ENCODE results near the gene KCNE4. TPM values are rescaled to one million over a fixed set of nuclear protein-coding genes. Genes with fewer than 3 reads are reported as not detected.
"Not testable (repeated sequence)": the region's sequence is repeated elsewhere in the genome, so short reads cannot be mapped to it uniquely, and the experiment has no call there.

The KCNE4 gene
- total RNA-seq, 2 donors from 2014 or later = 1.0 to 4.1 TPM

GRCh38 chr2:223078482-223078881 is 26.5 kb downstream of the KCNE4 start:
- TF ChIP-seq POLR2A (IDR thresholded peaks at IDR 0.05) (no peak), CTCF (IDR thresholded peaks at IDR 0.05) (no peak), POLR2AphosphoS5 (IDR thresholded peaks at IDR 0.05) (no peak)
- 63% methylated on average over 1 of the region's 1 CpG for WGBS
- H3K27ac ChIP-seq = no peak overlapping the region
- H3K27me3 ChIP-seq (replicated peaks; ENCODE audit: insufficient read depth) = no peaks in the 10 kb centered on the region
- H3K36me3 ChIP-seq = no peaks in the 10 kb centered on the region
- H3K4me1 ChIP-seq (replicated peaks) = no peaks in the 10 kb centered on the region
- intact Hi-C loops (cut with DNase I) = no loop called here
- H3K4me3 ChIP-seq = no peak overlapping the region
- H3K9me3 ChIP-seq = no peaks in the 10 kb centered on the region
- DNase-seq (ENCODE audit: low spot score) = no peak

- H3K4me1 ChIP-seq (replicated peaks) = no peaks in the 10 kb centered on the region
- 94% methylated on average over 2 of the region's 2 CpGs for WGBS
- intact Hi-C loops (cut with DNase I) = no loop called here
- no peaks in the 10 kb centered on the region for H3K27me3 ChIP-seq (replicated peaks; ENCODE audit: insufficient read depth)
- no peaks in the 10 kb centered on the region for H3K36me3 ChIP-seq
- H3K4me3 ChIP-seq = no peak overlapping the region
- DNase-seq (ENCODE audit: low spot score) = no peak
- no peak overlapping the region for H3K27ac ChIP-seq
- no peaks in the 10 kb centered on the region for H3K9me3 ChIP-seq
- TF ChIP-seq POLR2A (IDR thresholded peaks at IDR 0.05) = no peak
- no peak for TF ChIP-seq POLR2AphosphoS5 (IDR thresholded peaks at IDR 0.05)
- TF ChIP-seq CTCF (IDR thresholded peaks at IDR 0.05) = no peak
These were observed 27.4 kb downstream of the KCNE4 start for GRCh38 chr2:223079378-223079777.

- Histone ChIP-seq H3K9me3 (no peaks in the 10 kb centered on the region), H3K36me3 (no peaks in the 10 kb centered on the region), H3K27ac (no peak overlapping the region), H3K4me3 (no peak overlapping the region), H3K4me1 (replicated peaks) (no peaks in the 10 kb centered on the region), H3K27me3 (replicated peaks; ENCODE audit: insufficient read depth) (no peaks in the 10 kb centered on the region)
- intact Hi-C loops (cut with DNase I) = no loop called here
- WGBS = 89% methylated on average over 2 of the region's 2 CpGs
- no peak for DNase-seq (ENCODE audit: low spot score)
- TF ChIP-seq CTCF (IDR thresholded peaks at IDR 0.05) (no peak), POLR2A (IDR thresholded peaks at IDR 0.05) (no peak), POLR2AphosphoS5 (IDR thresholded peaks at IDR 0.05) (no peak)
These were observed 27.9 kb downstream of the KCNE4 start for GRCh38 chr2:223079925-223080324.

- H3K27me3 ChIP-seq (replicated peaks; ENCODE audit: insufficient read depth); intact Hi-C loops (cut with DNase I); DNase-seq (ENCODE audit: low spot score); H3K4me1 ChIP-seq (replicated peaks); H3K27ac ChIP-seq; H3K4me3 ChIP-seq; H3K36me3 ChIP-seq; H3K9me3 ChIP-seq: not testable (repeated sequence)
- WGBS = 57% methylated on average over 3 of the region's 3 CpGs
These were observed 28.9 kb downstream of the KCNE4 start for GRCh38 chr2:223080790-223081360.

DNA sequence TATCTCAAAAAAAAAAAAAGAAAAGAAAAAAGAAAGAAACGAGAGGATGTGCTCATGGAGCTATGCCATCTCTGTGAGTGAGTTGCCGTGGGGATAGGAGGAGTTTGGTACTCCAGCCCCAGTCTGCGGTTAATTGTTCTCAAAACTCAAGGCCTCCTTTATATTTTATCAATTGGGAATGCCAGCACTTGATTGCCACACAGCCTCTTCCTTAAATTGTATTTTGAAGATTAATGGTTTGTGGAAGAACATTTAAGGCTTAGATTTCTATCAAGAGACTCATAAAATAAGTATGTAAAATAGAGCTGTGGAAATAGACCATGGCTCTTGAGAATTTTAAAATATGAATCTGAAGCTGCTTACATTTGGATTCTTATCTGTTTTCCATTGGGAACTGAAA is 29.8 kb downstream of the KCNE4 start:
- no peaks in the 10 kb centered on the region for H3K9me3 ChIP-seq
- no peaks in the 10 kb centered on the region for H3K4me1 ChIP-seq (replicated peaks)
- no peak overlapping the region for H3K27ac ChIP-seq
- TF ChIP-seq CTCF (IDR thresholded peaks at IDR 0.05) (no peak), POLR2AphosphoS5 (IDR thresholded peaks at IDR 0.05) (no peak), POLR2A (IDR thresholded peaks at IDR 0.05) (no peak)
- WGBS = 28% methylated on average over 3 of the region's 3 CpGs
- H3K4me3 ChIP-seq = no peak overlapping the region
- DNase-seq (ENCODE audit: low spot score) = no peak
- H3K36me3 ChIP-seq = no peaks in the 10 kb centered on the region
- no peaks in the 10 kb centered on the region for H3K27me3 ChIP-seq (replicated peaks; ENCODE audit: insufficient read depth)
- intact Hi-C loops (cut with DNase I) = no loop called here

Data from prostate gland (tissue), 2 donors.